Epidermal melanocyte (primary cell): Measurements from ENCODE around the gene CFAP97.
A peak's percentile ranks its signal among the peaks of the same experiment; 100 is the strongest.
"Not testable (repeated sequence)": the region's sequence is repeated elsewhere in the genome, so short reads cannot be mapped to it uniquely, and the experiment has no call there.

Experiments
- DNase-seq: peaks from one replicate; pipeline ENCODE4 v3.0.0; 2011; ENCODE audit warnings: low spot score; ENCODE audit not compliant: insufficient read length

CFAP97 gene

DNA sequence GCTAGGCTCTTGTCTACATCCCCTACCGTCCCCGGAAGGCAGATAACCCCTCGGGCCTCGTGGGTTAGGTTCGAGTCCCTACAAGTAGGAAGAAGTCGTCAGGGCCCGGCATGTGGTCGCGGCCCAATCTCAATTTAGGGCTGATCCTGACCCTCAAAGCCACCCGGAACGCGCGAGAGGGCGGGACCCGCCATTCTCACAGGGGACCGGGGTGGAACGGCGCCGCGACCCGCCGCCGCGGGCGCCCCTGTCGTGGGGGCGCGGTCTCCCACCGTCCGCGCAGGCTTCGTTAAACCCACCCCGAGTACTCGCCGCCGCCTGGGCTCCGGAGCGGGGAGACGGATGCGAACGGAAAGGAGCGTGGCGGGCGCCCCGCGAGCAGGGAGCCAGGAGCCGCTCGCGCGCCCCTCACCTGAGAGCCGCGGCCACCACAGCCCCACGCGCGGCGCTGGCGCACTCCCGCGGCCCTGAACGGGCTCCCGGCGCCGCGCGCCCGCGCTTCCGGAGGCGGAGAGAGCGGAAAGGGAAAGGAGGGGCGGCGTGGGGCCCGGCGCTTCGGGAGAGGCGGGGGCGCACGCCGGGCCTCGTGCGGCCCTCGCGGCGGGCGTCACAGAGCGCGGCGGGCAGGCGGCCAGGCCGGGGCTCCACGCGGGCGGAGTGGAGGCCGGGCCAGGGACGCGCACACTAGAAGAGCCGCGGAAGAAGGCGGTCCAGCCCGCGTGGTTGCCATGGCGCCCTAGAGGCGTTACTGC, at the start of gene CFAP97:
Gene CFAP97 (minus strand): TSS at position 515 of the 752 bp plus-strand sequence. CDS start 12,804 bp downstream, outside the sequence.
- peak; percentile 82 for DNase-seq

DNA sequence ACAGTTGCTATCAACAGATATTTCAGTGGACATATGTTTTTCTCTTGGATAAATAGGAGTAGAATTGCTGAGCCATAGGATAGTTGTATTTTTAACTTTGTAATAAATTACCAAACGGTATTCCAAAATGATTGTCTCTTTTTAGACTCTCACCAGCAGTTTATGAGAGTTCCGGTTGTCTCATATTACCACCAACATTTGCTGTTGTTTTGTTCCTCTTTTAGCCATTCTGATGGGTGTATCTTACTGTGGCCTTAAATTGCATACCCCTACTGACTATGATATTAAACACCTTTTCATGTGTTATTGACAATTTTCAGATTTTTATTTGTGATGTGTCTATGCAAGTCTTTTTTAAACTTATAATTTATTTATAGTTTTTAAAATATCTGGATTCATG, 45.3 kb upstream of the CFAP97 start:
- no peak for DNase-seq

GRCh38 chr4:185248393-185249039, 44.7 kb upstream of the CFAP97 start:
- DNase-seq: no peak

- DNase-seq: no peak
Measured at GRCh38 chr4:185247151-185247550, 43.4 kb upstream of the CFAP97 start.

DNA sequence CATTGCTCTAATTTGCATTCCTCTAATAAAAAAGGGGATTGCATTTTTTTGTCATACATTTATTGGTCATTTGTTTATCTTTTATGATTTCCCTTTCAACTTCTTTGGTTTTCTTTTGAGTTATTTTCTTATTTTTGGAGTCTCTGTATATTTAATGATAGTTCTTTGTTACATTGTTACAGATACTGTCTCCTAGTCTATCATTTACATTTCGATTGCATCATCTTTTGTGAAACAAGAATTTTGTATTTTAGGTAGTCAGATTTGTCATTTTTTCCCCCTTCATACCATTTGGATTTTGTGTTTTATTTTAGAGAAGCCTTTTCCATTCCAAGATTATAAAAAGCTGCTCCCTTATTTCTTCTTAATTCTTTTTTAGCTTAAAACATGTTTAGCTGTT, 42.7 kb upstream of the CFAP97 start:
- no peak for DNase-seq

GRCh38 chr4:185244763-185245162, 41.0 kb upstream of the CFAP97 start:
- no peak for DNase-seq

GRCh38 chr4:185243879-185244278, 40.1 kb upstream of the CFAP97 start:
- no peak for DNase-seq

GRCh38 chr4:185242749-185243533, 39.1 kb upstream of the CFAP97 start:
- no peak for DNase-seq

DNA sequence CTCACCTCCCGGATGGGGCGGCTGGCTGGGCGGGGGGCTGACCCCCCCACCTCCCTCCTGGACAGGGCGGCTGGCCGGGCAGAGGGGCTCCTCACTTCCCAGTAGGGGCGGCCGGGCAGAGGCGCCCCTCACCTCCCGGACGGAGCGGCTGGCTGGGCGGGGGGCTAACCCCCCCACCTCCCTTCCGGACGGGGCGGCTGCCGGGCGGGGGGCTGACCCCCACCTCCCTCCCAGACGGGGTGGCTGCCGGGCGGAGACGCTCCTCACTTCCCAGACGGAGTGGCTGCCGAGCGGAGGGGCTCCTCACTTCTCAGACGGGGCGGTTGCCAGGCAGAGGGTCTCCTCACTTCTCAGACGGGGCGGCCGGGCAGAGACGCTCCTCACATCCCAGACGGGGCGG, 36.7 kb upstream of the CFAP97 start:
- DNase-seq: not testable (repeated sequence)

DNA sequence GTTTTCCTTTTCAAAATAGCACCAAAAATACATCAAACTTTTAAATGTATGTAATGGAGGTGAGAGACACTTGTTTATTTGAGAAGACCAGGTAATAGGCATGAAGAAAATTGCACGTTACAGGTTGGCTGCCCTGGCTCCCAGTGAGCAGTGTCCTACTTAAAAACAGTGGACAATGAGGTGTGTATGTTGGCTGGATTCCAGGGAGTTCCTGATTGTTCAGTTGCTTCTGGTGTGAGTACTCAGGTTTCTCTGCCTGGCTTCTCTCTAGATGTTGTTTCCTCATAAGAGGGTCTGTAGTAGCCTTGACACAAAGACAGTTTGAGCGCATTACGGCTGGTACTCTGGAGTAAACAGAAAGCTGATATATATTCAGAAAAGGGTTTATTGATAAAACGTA, 35.0 kb upstream of the CFAP97 start:
- no peak for DNase-seq

DNA sequence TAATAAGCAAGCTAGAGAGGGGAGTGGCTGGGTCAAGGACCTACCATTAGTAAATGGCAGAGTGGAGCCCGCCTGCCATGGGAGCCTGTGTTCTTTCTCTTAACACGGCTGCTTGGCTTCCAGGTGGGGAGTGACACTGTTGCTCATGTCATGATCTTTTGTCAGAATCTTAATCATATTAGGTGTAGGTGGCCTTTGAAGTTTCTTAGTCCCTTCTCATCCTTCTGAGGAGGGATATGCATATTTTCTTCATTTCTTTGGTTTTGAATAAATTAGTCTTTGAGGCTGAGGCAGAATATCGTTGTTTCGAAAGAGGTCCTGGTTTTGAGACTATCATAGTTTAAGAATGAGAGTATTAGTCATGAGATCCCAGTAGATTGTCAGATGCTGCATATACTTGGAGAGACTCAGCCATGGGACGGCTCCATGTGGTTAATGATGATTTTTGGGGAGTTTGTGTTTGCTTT, 34.4 kb upstream of the CFAP97 start:
- DNase-seq: no peak

DNA sequence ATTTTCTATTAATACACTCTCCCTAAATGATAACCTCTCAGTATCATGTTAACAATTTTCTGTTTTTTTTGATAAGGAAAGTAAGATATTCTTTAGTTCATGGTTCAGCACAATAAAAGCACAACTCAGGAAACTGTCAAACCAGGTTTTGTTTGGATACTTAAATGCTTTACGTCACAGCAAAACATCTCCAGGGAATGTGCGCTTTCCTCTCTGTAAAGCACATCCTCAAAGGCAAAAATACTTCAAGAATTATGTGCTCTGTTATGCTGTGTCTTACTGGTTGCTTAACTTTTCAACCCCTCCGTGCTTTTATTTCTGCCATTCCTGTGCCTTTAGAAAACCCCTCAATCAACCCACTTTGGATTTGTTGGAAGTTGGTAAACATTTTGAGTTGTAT, 33.4 kb upstream of the CFAP97 start:
- no peak for DNase-seq

GRCh38 chr4:185235843-185236503, 32.2 kb upstream of the CFAP97 start:
- DNase-seq: no peak

DNA sequence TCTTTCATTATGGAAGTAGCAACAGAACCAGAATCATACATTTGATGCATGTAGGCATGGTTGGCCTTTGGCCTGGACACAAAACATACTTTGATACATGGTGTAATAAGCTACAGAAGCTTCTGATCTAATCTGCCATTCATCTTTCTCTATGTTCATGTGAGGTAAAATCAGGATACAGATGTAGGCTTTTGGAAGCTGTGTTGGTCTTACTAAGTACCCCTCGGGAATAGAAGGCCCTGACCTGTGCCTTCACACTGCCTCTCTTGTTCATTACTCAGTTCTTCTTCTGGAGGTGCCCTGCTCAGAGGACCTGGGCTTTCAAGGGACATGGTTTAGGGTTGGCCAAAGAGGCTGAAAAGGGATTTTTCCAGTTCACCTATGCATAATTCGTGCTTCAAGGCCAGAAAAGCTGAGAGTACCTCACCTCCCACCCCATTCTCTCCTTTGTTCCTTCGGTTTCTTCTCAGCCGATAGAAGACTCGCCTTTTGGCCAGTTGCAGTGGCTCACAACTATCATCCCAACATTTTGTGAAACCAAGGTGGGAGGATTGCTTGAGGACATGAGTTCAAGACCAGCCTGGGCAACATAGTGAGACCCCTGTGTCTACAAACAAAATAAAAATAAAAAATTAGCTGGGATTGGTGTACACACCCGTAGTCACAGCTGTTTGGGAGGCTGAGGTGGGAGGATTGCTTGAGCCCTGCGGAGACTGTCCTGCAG, 31.5 kb upstream of the CFAP97 start:
- no peak for DNase-seq

GRCh38 chr4:185232370-185232769, 28.6 kb upstream of the CFAP97 start:
- DNase-seq: no peak

DNA sequence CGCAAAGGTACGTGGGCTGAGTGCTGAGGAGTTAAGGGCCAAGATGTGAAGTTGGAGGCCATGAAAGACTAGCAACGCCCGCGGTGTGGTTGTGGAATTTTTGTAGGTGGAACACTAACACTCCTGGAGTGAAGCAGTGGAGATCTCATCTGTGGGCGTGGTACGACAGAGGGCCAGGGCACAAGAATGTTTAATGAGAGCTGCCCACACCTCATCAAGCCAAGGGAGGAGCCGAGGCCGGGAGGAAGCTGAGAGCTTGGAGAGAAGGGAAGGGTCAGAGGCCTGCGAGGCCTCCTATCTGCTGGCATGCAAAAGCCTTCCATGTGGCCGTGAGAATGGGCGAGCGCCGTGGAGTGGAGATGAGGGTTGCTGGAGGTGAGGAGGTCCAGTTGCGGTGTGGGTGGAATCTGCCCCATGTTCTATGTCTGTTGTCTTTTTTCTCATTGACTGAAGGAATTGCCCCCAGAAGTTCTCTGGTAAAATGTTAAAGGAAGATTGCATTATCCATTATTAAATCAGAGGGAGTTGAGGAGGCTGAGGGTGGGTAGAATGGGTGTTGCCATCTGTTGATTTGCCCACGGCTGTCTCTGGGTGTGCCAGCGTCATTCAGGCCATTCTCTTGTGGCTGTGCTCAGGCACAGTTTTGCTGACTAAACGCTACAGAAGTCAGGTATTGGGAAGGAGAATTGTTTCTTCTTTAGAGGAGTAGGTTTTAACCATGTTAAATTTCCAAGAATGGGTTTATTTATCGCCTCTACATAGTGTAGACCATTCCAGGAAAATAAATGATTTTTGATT, 25.4 kb upstream of the CFAP97 start:
- no peak for DNase-seq

GRCh38 chr4:185227713-185228278, 24.0 kb upstream of the CFAP97 start:
- DNase-seq: no peak

- no peak for DNase-seq
Measured at GRCh38 chr4:185227131-185227551, 23.3 kb upstream of the CFAP97 start.

DNA sequence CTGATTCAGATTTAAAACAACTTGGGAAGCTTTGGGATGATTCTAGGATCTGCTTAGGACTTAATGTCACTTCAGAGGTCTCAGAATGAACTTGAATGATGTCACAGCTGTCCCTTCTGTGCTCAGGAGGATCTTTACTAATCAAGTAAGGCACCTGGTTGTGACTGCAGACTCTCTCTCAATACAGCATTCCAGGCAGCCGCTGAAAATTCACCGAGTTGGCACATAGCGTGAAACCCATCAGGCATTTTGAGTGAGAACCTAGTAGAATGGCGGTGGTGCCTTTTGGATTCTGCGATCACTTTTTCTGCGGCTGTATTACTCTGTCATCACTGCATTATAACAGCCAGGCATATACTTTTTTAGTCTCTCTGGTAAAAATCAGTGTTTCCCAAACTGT, 22.1 kb upstream of the CFAP97 start:
- no peak for DNase-seq

DNA sequence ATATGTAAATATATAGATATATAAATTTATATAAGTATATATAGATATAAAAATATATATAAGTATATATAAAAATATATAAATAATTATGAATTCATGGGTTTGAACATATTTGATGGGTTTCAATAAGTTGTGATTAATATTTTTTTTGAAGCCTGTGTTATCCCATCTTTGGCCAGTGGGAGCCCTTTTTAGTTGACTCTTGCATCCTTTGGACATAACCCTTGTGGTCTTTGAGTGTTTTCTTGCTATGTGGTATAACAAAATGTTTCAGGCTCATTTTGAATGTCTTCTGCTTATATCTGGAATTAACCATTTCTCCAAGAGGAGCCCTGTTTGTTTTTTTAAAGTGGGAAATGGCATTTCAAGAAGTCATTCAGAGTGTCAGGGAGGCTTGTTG, 20.8 kb upstream of the CFAP97 start:
- DNase-seq: no peak
